Measurements from ENCODE around the gene DEPDC4.
"Not testable (repeated sequence)": the region's sequence is repeated elsewhere in the genome, so short reads cannot be mapped to it uniquely, and the experiment has no call there.

DEPDC4 gene

GRCh38 chr12:100229036-100229635, 37.7 kb downstream of the DEPDC4 start:
- no peak overlapping the region for H3K4me3 ChIP-seq (ENCODE audit: low read depth, low read length)
- peak; percentile 30 for DNase-seq (ENCODE audit: low read depth)
- peak; percentile 31 for TF ChIP-seq CTCF (conservative IDR thresholded peaks at IDR 0.05; ENCODE audit: low read depth, low read length)

- no peak overlapping the region for H3K4me3 ChIP-seq (ENCODE audit: low read depth, low read length)
- no peak for DNase-seq (ENCODE audit: low read depth)
- no peak for TF ChIP-seq CTCF (conservative IDR thresholded peaks at IDR 0.05; ENCODE audit: low read depth, low read length)
Measured at GRCh38 chr12:100225491-100225890, 41.4 kb downstream of the DEPDC4 start.

GRCh38 chr12:100222173-100222572, 44.7 kb downstream of the DEPDC4 start:
- H3K4me3 ChIP-seq (ENCODE audit: low read depth, low read length); DNase-seq (ENCODE audit: low read depth): not testable (repeated sequence)

- no peak overlapping the region for H3K4me3 ChIP-seq (ENCODE audit: low read depth, low read length)
- no peak for DNase-seq (ENCODE audit: low read depth)
- TF ChIP-seq CTCF (conservative IDR thresholded peaks at IDR 0.05; ENCODE audit: low read depth, low read length): no peak
Measured at GRCh38 chr12:100221523-100221922, 45.4 kb downstream of the DEPDC4 start.

- no peak for DNase-seq (ENCODE audit: low read depth)
- H3K4me3 ChIP-seq (ENCODE audit: low read depth, low read length): no peak overlapping the region
- no peak for TF ChIP-seq CTCF (conservative IDR thresholded peaks at IDR 0.05; ENCODE audit: low read depth, low read length)
Measured at GRCh38 chr12:100219328-100220109, 47.4 kb downstream of the DEPDC4 start.

GRCh38 chr12:100216337-100216736, 50.5 kb downstream of the DEPDC4 start:
- TF ChIP-seq CTCF (conservative IDR thresholded peaks at IDR 0.05; ENCODE audit: low read depth, low read length): no peak
- DNase-seq (ENCODE audit: low read depth): no peak
- H3K4me3 ChIP-seq (ENCODE audit: low read depth, low read length): no peak overlapping the region

- peak; percentile 9 for DNase-seq (ENCODE audit: low read depth)
- H3K4me3 ChIP-seq (ENCODE audit: low read depth, low read length): no peak overlapping the region
- no peak for TF ChIP-seq CTCF (conservative IDR thresholded peaks at IDR 0.05; ENCODE audit: low read depth, low read length)
Measured at GRCh38 chr12:100215209-100215608, 51.7 kb downstream of the DEPDC4 start.
